GM18867 (cell line): ENCODE results near the gene SLAMF8.

Source experiments
- ATAC-seq: cut with Tn5 transposase; IDR thresholded peaks from one replicate; pipeline ENCODE4 v1.9.1; 2021; ENCODE audit warnings: mild to moderate bottlenecking, moderate library complexity; ENCODE audit not compliant: unreplicated experiment

The SLAMF8 gene

GRCh38 chr1:159868766-159869165 is 42.1 kb downstream of the SLAMF8 start:
- no peak for ATAC-seq

GRCh38 chr1:159869173-159869572 is 42.5 kb downstream of the SLAMF8 start:
- peak; percentile 48 for ATAC-seq

- no peak for ATAC-seq
These were observed 42.9 kb downstream of the SLAMF8 start for GRCh38 chr1:159869607-159870006.

- no peak for ATAC-seq
These were observed 44.0 kb downstream of the SLAMF8 start for GRCh38 chr1:159870704-159871103.

GRCh38 chr1:159872891-159873290 is 46.2 kb downstream of the SLAMF8 start:
- ATAC-seq = no peak

GRCh38 chr1:159873530-159874143 is 47.0 kb downstream of the SLAMF8 start:
- ATAC-seq = no peak

GRCh38 chr1:159877695-159878444 is 51.2 kb downstream of the SLAMF8 start:
- no peak for ATAC-seq

GRCh38 chr1:159879136-159879535 is 52.5 kb downstream of the SLAMF8 start:
- no peak for ATAC-seq

GRCh38 chr1:159879977-159880376 is 53.3 kb downstream of the SLAMF8 start:
- no peak for ATAC-seq

GRCh38 chr1:159880430-159880829 is 53.8 kb downstream of the SLAMF8 start:
- ATAC-seq = no peak

GRCh38 chr1:159881622-159882526 is 55.2 kb downstream of the SLAMF8 start:
- no peak for ATAC-seq

- ATAC-seq = no peak
These were observed 55.8 kb downstream of the SLAMF8 start for GRCh38 chr1:159882527-159882862.

GRCh38 chr1:159883134-159883533 is 56.5 kb downstream of the SLAMF8 start:
- no peak for ATAC-seq

- ATAC-seq = no peak
These were observed 57.6 kb downstream of the SLAMF8 start for GRCh38 chr1:159884296-159884695.
